ENCODE results near the gene MUC12.
"Not testable (repeated sequence)": the region's sequence is repeated elsewhere in the genome, so short reads cannot be mapped to it uniquely, and the experiment has no call there.

The MUC12 gene

GRCh38 chr7:100991631-100992030, 22.3 kb downstream of the MUC12 start:
- TF ChIP-seq CTCF (IDR thresholded peaks at IDR 0.05; ENCODE audit: low read depth, low read length, missing control alignments) = no peak
- no peak overlapping the region for H3K4me3 ChIP-seq (ENCODE audit: low read depth, low read length)
- no peak for DNase-seq (ENCODE audit: low read depth)
- in situ Hi-C loops (cut with HindIII; ENCODE audit: low sequenced_read_pairs) = no loop called here

- DNase-seq (ENCODE audit: low read depth); in situ Hi-C loops (cut with HindIII; ENCODE audit: low sequenced_read_pairs): not testable (repeated sequence)
Observed at GRCh38 chr7:100992280-100992679, 22.9 kb downstream of the MUC12 start.

GRCh38 chr7:100994671-100995070, 25.3 kb downstream of the MUC12 start:
- DNase-seq (ENCODE audit: low read depth); in situ Hi-C loops (cut with HindIII; ENCODE audit: low sequenced_read_pairs); H3K4me3 ChIP-seq (ENCODE audit: low read depth, low read length): not testable (repeated sequence)

More at GRCh38 chr7:100992280-100992679, 22.9 kb downstream of the MUC12 start:
- not testable (repeated sequence) for H3K4me3 ChIP-seq (ENCODE audit: low read depth, low read length)

- DNase-seq (ENCODE audit: low read depth); in situ Hi-C loops (cut with HindIII; ENCODE audit: low sequenced_read_pairs); H3K4me3 ChIP-seq (ENCODE audit: low read depth, low read length): not testable (repeated sequence)
Observed at GRCh38 chr7:100998530-100998929, 29.2 kb downstream of the MUC12 start.

GRCh38 chr7:100999334-100999733, 30.0 kb downstream of the MUC12 start:
- DNase-seq (ENCODE audit: low read depth); in situ Hi-C loops (cut with HindIII; ENCODE audit: low sequenced_read_pairs); H3K4me3 ChIP-seq (ENCODE audit: low read depth, low read length): not testable (repeated sequence)

GRCh38 chr7:101000025-101000424, 30.7 kb downstream of the MUC12 start:
- H3K4me3 ChIP-seq (ENCODE audit: low read depth, low read length); in situ Hi-C loops (cut with HindIII; ENCODE audit: low sequenced_read_pairs); DNase-seq (ENCODE audit: low read depth): not testable (repeated sequence)

GRCh38 chr7:101002333-101002732, 33.0 kb downstream of the MUC12 start:
- in situ Hi-C loops (cut with HindIII; ENCODE audit: low sequenced_read_pairs) = not testable (repeated sequence)

GRCh38 chr7:101007361-101007760, 38.0 kb downstream of the MUC12 start:
- DNase-seq (ENCODE audit: low read depth); in situ Hi-C loops (cut with HindIII; ENCODE audit: low sequenced_read_pairs); H3K4me3 ChIP-seq (ENCODE audit: low read depth, low read length): not testable (repeated sequence)

More at GRCh38 chr7:101002333-101002732, 33.0 kb downstream of the MUC12 start:
- not testable (repeated sequence) for DNase-seq (ENCODE audit: low read depth); H3K4me3 ChIP-seq (ENCODE audit: low read depth, low read length)

- TF ChIP-seq CTCF (IDR thresholded peaks at IDR 0.05; ENCODE audit: low read depth, low read length, missing control alignments) = no peak
- H3K4me3 ChIP-seq (ENCODE audit: low read depth, low read length) = no peak overlapping the region
- no peak for DNase-seq (ENCODE audit: low read depth)
- in situ Hi-C loops (cut with HindIII; ENCODE audit: low sequenced_read_pairs) = no loop called here
Observed at GRCh38 chr7:101009629-101010028, 40.3 kb downstream of the MUC12 start.

- no peak for TF ChIP-seq CTCF (IDR thresholded peaks at IDR 0.05; ENCODE audit: low read depth, low read length, missing control alignments)
- no peak for DNase-seq (ENCODE audit: low read depth)
- no peak overlapping the region for H3K4me3 ChIP-seq (ENCODE audit: low read depth, low read length)
- in situ Hi-C loops (cut with HindIII; ENCODE audit: low sequenced_read_pairs) = no loop called here
Observed at GRCh38 chr7:101012931-101013330, 43.6 kb downstream of the MUC12 start.

- no peak overlapping the region for H3K4me3 ChIP-seq (ENCODE audit: low read depth, low read length)
- TF ChIP-seq CTCF (IDR thresholded peaks at IDR 0.05; ENCODE audit: low read depth, low read length, missing control alignments) = no peak
- DNase-seq (ENCODE audit: low read depth) = no peak
- in situ Hi-C loops (cut with HindIII; ENCODE audit: low sequenced_read_pairs) = no loop called here
Observed at GRCh38 chr7:101015626-101016025, 46.3 kb downstream of the MUC12 start.

Data from astrocyte of the cerebellum (primary cell).